HL-60/S4 treated with phorbol 12-myristate 13-acetate at 8.2 ng/mL for 4 days and 3 days (cell line): Measurements from ENCODE around the gene HNRNPF.
"Not testable (repeated sequence)": the region's sequence is repeated elsewhere in the genome, so short reads cannot be mapped to it uniquely, and the experiment has no call there.

ENCODE experiments used
- in situ Hi-C: fragments of 300-500 bp; cut with MboI; formaldehyde crosslinking; loops from 2 replicates; pipeline ENCODE4 v1.15.0; 2022; ENCODE audit warnings: low sequenced_read_pairs

The HNRNPF gene

GRCh38 chr10:43408710-43409384 is at the start of gene HNRNPF:
Gene HNRNPF (minus strand): TSS chr10:43409186. CDS start chr10:43387884, 21,302 bp downstream.
- in situ Hi-C loops = no loop called here

- in situ Hi-C loops = no loop called here
Observed at GRCh38 chr10:43458227-43458626, 49.2 kb upstream of the HNRNPF start.

GRCh38 chr10:43456561-43456960 is 47.6 kb upstream of the HNRNPF start:
- in situ Hi-C loops = not testable (repeated sequence)

DNA sequence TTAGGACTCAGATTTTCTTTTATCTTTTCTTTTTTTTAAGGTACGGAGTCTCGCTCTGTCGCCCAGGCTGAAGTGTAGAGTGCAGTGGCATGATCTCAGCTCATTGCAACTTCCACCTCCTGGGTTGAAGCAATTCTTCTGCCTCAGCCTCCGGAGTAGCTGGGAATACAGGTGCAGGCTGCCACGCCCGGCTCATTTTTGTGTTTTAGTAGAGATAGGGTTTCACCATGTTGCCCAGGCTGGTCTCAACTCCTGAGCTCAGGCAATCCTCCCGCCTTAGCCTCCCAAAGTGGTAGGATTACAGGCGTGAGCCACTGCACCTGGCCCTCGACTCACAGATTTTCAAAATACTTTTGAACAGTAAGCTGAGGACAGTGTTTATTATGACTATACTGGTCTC is 45.0 kb upstream of the HNRNPF start:
- in situ Hi-C loops = not testable (repeated sequence)

DNA sequence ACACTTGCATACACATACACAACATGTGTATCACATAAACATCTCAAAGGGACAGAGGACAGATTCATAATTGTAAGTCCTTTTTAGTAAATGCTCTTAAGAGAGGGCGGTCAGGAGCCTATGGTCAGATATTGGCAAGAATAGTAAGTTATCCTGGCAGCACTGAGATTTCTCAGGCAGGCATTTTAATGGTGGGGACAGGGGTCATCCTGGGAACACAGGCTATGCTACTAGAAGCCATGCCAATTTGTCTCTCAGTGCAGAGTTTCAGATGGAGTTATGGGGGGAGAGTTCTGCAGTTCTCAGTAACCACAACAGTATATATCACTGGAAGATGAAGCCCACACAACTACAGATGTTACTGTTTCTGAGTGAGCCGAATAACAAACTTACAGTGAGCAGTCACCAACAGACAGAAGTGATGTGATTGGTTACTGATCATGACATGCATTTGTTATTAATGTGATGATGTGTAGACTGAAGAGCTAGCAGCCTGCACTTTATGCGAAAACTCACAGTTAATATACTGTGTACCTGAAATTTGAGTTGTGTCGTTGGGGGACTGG is 44.4 kb upstream of the HNRNPF start:
- in situ Hi-C loops = no loop called here

DNA sequence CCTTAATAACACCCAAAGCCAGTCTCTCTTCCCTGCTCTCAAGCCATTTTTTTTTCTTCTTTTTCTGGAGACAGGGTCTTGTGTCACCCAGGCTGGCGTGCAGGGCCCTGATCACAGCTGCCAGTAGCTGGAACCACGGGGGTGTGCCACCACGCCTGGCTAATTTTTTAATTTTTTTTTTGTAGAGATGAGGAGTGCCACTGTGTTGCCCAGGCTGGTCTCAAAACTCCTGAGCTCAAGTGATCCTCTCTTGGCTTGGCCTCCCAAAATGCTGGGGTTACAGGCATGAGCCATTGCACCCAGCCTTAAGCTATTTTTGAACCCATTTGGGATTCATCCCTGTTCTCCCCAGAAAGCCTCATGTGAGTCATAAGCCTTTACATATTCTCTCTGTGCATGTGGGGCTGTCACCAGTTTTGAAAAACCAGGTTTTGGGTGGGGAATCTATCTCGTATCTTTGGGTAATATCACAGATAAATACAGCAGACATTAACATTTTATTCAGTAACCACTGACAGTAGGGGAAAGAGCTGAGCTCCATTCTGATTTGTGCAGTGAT is 43.4 kb upstream of the HNRNPF start:
- in situ Hi-C loops = no loop called here

DNA sequence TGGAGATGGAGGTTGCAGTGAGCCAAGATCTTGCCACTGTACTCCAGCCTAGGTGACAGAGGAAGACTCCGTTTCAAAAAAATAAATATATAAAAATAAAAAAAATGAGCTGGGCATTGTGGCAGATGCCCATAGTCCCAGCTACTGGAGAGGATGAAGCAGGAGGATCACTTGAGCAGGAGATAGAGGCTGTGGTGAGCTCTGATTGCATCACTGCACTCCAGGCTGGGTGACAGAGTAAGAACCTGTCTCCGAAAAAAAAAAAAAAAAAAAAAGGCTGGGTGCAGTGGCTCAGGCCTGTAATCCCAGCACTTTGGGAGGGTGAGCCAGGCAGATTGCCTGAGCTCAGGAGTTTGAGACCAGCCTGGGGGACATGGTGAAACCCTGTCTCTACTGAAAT is 39.8 kb upstream of the HNRNPF start:
- in situ Hi-C loops = loop anchor here (10.0 kb wide), 1 partner anchor 54 kb away; no protein-coding TSS in a partner anchor

- in situ Hi-C loops = loop anchor here (10.0 kb wide), 1 partner anchor 52 kb away; no protein-coding TSS in a partner anchor
Observed at GRCh38 chr10:43446219-43447017, 37.4 kb upstream of the HNRNPF start.

DNA sequence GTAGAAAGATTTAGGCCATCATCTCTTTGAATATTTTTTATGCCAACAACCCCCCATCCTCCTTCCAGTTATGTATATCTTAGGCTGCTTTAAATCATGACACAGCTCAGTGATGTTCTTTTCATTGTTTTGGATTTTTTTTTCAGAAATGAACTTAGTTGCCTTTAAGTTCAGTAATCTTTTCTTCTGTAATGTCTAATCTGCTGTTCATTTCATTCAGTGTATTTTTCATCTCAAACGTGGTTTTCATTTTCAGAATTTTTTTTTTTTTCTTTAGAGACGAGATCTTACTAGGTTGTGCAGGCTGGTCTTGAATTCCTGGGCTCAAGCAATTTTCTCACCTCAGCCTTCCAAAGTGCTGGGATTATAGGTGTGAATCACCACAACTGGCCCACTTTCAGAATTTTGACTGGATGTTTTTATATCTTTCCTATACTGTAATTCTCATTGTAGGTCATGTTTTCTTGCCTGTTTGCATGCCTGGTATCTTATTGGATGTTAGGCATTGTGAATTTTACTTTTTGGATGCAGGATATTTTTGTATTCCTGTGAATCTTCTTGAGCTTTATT is 36.0 kb upstream of the HNRNPF start:
- in situ Hi-C loops = loop anchor here (10.0 kb wide), 1 partner anchor 50 kb away; no protein-coding TSS in a partner anchor

DNA sequence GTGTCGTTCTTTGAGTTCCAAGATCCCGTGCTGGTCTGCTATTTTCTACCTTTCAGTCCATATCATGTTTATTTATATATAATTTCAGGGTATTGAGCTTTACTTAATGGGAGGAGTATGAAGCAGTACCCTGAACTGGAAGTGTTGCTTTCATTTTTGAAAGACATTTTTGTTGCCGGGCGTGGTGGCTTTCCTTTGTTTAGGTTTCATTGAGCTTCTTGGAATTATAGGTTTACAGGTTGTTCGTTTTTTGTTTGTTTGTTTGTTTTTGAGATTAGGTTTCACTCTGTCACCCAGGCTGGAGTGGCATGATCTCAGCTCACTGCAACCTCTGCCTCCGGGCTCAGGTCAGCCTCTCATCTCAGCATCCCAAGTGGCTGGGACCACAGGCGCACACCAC is 35.3 kb upstream of the HNRNPF start:
- in situ Hi-C loops = loop anchor here (10.0 kb wide), 1 partner anchor 50 kb away; no protein-coding TSS in a partner anchor

GRCh38 chr10:43440463-43441134 is 31.6 kb upstream of the HNRNPF start:
- in situ Hi-C loops = loop anchor here (10.0 kb wide), 1 partner anchor 46 kb away; no protein-coding TSS in a partner anchor

DNA sequence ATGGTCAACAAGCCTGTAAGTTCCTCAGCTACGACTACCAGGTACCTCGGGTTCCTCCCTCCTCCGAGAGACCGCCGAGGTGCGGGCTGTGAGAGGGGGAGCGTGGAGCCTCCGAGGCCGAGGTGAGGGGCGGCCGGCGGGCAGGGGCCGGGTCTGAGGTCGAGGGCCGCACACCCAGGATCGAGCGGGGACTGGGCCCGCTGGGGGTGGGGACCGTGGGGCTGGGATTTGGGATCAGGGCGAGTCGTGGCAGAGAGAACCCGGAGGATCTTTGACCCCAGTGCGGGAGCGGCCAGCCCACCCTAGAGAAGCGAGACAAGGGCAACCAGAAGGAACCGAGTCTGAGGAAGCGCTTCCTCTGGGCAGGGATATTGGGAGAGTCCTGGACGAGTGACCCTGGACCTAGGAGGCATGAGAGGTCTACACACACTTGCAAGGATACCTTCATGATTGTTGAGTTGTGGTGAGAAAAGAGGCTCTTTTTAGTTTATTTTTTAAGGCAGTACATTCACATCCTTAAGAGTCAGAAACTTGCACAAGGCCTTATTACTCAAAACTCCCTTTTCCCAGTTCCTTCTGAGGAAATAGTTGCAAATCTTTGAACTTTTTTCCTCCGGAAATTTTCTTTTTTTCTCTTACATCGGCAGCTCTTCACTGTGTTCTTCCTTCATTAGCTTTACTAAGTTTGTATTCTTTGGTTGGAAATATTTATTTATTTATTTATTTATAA is 28.3 kb upstream of the HNRNPF start:
- in situ Hi-C loops = no loop called here

DNA sequence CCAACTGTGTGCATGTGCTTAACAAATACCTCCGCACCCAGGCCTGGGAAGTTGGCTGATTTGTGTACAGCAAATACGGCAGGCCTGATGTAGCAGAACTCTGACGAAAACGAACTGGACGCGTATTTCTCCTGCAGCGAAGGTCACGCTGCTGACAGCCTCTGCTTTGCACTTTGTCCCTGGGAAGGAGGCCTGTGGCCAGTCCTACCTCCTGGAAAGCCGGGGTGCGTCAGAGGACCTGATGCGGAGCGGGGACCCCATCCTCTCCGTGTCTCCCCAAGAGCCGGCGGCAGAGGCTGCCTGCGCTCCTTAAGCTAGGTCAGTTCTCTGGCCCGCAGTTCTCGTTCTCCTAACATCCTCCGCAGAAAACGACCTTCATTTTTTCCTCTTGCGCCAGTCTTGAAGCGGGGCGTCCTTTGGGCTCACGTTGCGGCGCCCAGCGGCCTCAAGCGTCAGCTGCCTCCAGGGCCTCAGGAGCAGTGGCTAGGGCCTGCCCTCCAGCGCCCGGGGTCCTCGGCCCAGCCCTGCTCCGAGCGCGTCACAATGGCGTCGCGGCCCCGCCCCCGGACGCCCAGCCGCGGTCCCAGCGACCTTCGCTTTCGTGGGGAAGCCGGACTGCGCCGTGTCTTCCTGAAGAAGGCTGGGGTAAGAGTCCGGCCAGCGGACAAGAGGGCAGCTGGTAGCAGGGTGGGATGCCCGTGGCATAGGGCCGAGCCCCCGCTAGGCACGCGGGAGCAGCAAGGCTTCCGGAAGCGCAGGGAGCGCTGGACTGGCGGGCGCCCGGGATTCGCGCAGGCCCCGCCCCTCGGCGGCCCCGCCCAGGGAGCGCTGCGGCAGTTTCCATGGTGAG is 27.5 kb upstream of the HNRNPF start, which contains the start of gene ZNF487:
ZNF487 (plus strand) TSS at position 821 of the 850 bp plus-strand sequence. CDS start 38,703 bp downstream, outside the sequence.
- in situ Hi-C loops = no loop called here

DNA sequence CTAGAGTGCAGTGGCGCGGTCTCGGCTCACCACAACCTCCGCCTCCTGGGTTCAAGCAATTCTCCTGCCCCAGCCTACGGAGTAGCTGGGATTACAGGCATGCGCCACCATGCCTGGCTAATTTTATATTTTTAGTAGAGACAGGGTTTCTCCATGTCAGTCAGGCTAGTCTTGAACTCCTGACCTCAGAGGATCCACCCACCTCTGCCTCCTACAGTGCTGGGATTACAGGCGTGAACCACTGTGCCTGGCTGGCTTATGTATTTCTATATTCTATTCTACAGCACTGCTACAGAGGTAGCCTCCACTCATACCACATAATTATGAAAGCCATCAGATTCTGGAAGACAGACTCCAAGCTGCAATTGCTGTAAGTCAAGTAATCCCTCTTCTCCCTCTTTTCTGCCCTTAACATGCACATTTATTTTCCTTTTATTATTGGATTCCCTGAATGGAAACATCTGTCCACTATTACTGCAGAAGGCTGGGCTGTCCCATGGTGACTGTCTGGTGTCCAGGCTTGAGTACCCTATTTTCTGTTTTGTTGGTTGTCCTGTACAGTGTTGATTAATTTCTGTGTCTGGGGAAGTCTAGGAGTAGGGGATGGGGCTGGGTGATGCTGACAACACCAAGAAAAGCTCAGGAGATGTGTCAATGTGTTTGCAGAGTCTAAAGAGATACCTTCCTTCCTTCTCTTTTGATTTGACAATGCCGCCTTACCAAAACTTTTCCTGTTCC is 22.1 kb upstream of the HNRNPF start:
- in situ Hi-C loops = no loop called here

DNA sequence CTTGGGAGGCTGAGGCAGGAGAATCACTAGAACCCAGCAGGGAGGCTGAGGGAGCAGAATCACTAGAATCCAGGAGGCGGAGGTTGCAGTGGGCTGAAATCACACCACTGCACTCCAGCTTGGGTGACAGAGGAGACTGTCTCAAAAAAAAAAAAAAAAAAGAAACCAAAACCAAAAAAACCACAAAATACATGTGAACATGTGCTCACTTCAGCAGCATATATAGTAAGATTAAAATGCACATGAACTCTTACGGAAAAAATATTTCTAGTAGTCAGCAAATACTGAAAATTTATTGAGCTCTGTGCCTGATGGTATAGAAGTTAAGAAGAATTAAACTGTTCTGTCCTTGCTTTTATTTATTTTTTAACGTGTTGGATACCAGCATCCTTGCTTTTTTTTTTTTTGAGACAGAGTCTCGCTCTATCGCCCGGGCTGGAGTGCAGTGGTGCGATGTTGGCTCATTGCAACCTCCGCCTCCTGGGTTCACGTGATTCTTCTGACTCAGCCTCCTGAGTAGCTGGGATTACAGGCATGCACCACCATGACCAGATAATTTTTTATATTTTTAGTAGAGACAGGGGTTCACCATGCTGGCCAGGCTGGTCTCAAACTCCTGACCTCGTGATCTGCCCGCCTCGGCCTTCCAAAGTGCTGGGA is 18.3 kb upstream of the HNRNPF start:
- in situ Hi-C loops = no loop called here

- in situ Hi-C loops = not testable (repeated sequence)
Observed at GRCh38 chr10:43426476-43426875, 17.5 kb upstream of the HNRNPF start.

DNA sequence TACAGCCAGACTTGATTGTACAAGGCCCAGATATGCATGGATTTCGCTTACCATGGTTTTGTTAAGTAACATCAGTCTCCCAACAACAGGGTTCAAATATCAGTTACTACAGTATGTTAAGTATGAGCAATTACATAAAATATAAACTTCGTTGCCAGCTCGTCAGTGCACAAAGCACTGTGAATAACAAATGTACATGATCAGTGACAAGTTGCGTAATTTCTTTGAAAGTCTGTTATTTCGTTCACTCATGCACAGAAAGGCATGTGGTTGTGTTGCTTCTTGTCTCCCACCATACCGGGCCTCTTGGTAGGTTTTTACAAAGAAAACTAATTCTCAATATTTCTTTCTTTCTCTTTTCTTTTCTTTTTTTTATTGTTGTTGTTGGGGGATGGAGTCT is 15.4 kb upstream of the HNRNPF start:
- in situ Hi-C loops = no loop called here
